Mucosa of descending colon (tissue), 3 donors: Measurements from ENCODE around the gene ASPG. TPM values are rescaled to one million over a fixed set of nuclear protein-coding genes. Genes with fewer than 3 reads are reported as not detected.

Experiments used
- ATAC-seq: fragments of 200-7000 bp; cut with Tn5 transposase; one replicate; pipeline ENCODE4 v1.9.1; 2020; ENCODE audit warnings: mild to moderate bottlenecking, moderate library complexity
- DNase-seq, 3 donors: peaks; one replicate each; pipeline ENCODE4 v3.0.0-alpha.2; 2020
- H3K36me3 ChIP-seq: fragments of 200-600 bp; one replicate; pipeline ENCODE4 v1.8.0; 2021; ENCODE audit warnings: low read depth, mild to moderate bottlenecking
- H3K4me1 ChIP-seq: fragments of 200-600 bp; one replicate; pipeline ENCODE4 v1.8.0; 2021; ENCODE audit warnings: low read depth, mild to moderate bottlenecking
- H3K4me3 ChIP-seq: fragments of 200-600 bp; one replicate; pipeline ENCODE4 v1.8.0; 2021; ENCODE audit warnings: mild to moderate bottlenecking
- H3K9me3 ChIP-seq: fragments of 200-600 bp; one replicate; pipeline ENCODE4 v1.8.0; 2021; ENCODE audit warnings: mild to moderate bottlenecking
- intact Hi-C, 2 donors: fragments of 100-400 bp; cut with DNase I in 1 of 2; cut with micrococcal nuclease in 1 of 2; formaldehyde crosslinking; loops; one replicate each; pipeline versions ENCODE4 v1.11.0 to v1.11.1; 2022; cut with DNase I, micrococcal nuclease
- total RNA-seq, 3 donors: library from RNA; stranded (reverse); fragmentation: NEBNext Ultra II Directional in 2 of 3; extraction: Animal tissue kit (Norgen Biotek cat#: 25700) in 2 of 3; gene quantifications; one replicate each; pipeline versions ENCODE4 v1.2.1 to v1.2.4, GENCODE V29; 2021 to 2023
- TF ChIP-seq, protein P1 (sequence below): fragments of 200-600 bp; IDR thresholded peaks from one replicate; pipeline ENCODE4 v1.8.0; 2022; ENCODE audit warnings: antibody characterized with exemption, mild to moderate bottlenecking
- donor health status: DM: no; HTN: no; CAD: no; lungs with moderate emphysema.
- donor health status: DM: no; HTN: no; CAD: no.
- donor health status: DM: no; HTN: yes; CAD: no.

ASPG gene
- total RNA-seq, 3 donors from 2014 or later, result 2.1 to 15.0 (median 14.2) TPM

DNA sequence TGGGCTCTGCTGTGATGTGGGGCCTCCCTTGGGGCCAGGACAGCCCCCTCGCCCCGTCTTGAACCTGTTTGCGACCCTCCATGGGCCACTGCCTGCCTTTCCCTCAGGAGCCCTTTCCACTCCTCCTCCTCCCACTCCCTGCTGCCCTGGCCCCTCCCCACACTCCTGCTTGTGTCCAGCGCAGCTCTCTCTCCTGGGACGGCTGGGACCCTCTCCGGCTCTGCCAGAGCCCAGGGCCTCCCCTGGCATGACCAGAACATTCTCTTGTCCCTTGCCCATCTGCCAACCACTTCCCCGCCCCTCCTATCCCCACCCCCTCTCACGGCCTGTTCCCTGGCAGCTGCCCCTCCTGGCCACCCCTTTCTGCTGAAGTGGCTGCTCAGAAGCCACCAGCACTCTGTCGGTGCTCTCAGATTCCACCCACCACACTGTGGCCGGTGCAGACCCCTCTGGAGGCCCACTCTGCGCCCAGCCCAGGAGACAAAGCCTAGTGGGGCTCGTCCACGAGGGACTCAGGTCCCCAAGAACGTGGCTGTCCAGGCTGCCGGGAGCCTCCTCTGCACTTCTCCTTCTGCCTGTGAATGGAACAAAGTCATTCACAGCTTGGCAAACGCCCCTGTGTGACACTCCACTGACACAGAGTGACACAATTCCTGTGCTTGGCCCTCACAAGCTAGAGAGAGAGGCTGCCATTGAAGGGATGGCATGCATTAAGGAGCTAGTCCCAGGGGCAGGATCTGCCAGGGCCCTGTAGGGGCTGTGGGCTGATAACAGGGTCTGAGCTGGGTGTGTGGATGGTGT lies 1.4 kb downstream of the ASPG start:
- intact Hi-C loops, result no loop called here
- Histone ChIP-seq H3K9me3 (no peaks in the 10 kb centered on the region), H3K4me3 (no peak overlapping the region), H3K36me3 (no peaks in the 10 kb centered on the region), H3K4me1 (peaks cover 62% of the 10 kb centered on the region)
- TF ChIP-seq, protein P1, sequence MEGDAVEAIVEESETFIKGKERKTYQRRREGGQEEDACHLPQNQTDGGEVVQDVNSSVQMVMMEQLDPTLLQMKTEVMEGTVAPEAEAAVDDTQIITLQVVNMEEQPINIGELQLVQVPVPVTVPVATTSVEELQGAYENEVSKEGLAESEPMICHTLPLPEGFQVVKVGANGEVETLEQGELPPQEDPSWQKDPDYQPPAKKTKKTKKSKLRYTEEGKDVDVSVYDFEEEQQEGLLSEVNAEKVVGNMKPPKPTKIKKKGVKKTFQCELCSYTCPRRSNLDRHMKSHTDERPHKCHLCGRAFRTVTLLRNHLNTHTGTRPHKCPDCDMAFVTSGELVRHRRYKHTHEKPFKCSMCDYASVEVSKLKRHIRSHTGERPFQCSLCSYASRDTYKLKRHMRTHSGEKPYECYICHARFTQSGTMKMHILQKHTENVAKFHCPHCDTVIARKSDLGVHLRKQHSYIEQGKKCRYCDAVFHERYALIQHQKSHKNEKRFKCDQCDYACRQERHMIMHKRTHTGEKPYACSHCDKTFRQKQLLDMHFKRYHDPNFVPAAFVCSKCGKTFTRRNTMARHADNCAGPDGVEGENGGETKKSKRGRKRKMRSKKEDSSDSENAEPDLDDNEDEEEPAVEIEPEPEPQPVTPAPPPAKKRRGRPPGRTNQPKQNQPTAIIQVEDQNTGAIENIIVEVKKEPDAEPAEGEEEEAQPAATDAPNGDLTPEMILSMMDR, result no peak
- ATAC-seq (peak; percentile 12), DNase-seq (peak; percentile 41 to 53 (median 51))

GRCh38 chr14:104087505-104087904 lies 2.0 kb downstream of the ASPG start:
- TF ChIP-seq, protein P1, result no peak
- Histone ChIP-seq H3K4me1 (peaks cover 56% of the 10 kb centered on the region), H3K36me3 (no peaks in the 10 kb centered on the region), H3K9me3 (no peaks in the 10 kb centered on the region), H3K4me3 (no peak overlapping the region)
- ATAC-seq (no peak), DNase-seq (peak; percentile 38 to 52 (median 51))
- intact Hi-C loops, result no loop called here

- Histone ChIP-seq H3K4me1 (peaks cover 52% of the 10 kb centered on the region), H3K9me3 (no peaks in the 10 kb centered on the region), H3K36me3 (no peaks in the 10 kb centered on the region), H3K4me3 (peak overlapping the region; percentile 17)
- ATAC-seq (peak; percentile 84), DNase-seq (peak; percentile 90 to 91 (median 90))
- TF ChIP-seq, protein P1, result no peak
- intact Hi-C loops, result no loop called here
Observed at GRCh38 chr14:104087981-104088850, 2.7 kb downstream of the ASPG start.

GRCh38 chr14:104090071-104090748 lies 4.7 kb downstream of the ASPG start:
- Histone ChIP-seq H3K4me1 (peaks cover 42% of the 10 kb centered on the region), H3K36me3 (no peaks in the 10 kb centered on the region), H3K4me3 (no peak overlapping the region), H3K9me3 (no peaks in the 10 kb centered on the region)
- ATAC-seq, result no peak
- intact Hi-C loops, result no loop called here
- DNase-seq, result peak; percentile 2 to 49 (median 24)
- TF ChIP-seq, protein P1, result no peak
